Endodermal cell (in vitro differentiated cells): Measurements from ENCODE around the gene GPC6. TPM values are rescaled to one million over a fixed set of nuclear protein-coding genes. Genes with fewer than 3 reads are reported as not detected.

ENCODE experiments used
- DNase-seq: peaks from one replicate; pipeline ENCODE4 v3.0.0-alpha.2; 2017
- H3K27ac ChIP-seq: 2 replicates; pipeline ENCODE4 v1.5.1; 2013; ENCODE audit warnings: mild to moderate bottlenecking, low read depth, low read length, moderate library complexity
- H3K27me3 ChIP-seq: 2 replicates; pipeline ENCODE4 v1.6.1; 2013; ENCODE audit warnings: mild to moderate bottlenecking, low read length, moderate library complexity; ENCODE audit not compliant: insufficient read depth, control insufficient read depth, poor library complexity, severe bottlenecking
- H3K36me3 ChIP-seq: 2 replicates; pipeline ENCODE4 v1.7.0; 2013; ENCODE audit warnings: mild to moderate bottlenecking, low read length, moderate library complexity; ENCODE audit not compliant: control insufficient read depth, insufficient read depth
- H3K4me1 ChIP-seq: one replicate; pipeline ENCODE4 v1.7.0; 2013; ENCODE audit warnings: low read length; ENCODE audit not compliant: control insufficient read depth, insufficient read depth
- H3K4me3 ChIP-seq: 2 replicates; pipeline ENCODE4 v1.5.1; 2013; ENCODE audit warnings: mild to moderate bottlenecking, low read length, moderate library complexity
- H3K9ac ChIP-seq: 2 replicates; pipeline ENCODE4 v1.6.1; 2013; ENCODE audit warnings: mild to moderate bottlenecking, low read length, moderate library complexity; ENCODE audit not compliant: poor library complexity, severe bottlenecking; ENCODE audit errors: extremely low read depth
- H3K9me3 ChIP-seq: 2 replicates; pipeline ENCODE4 v1.6.1; 2013; ENCODE audit warnings: mild to moderate bottlenecking, low read length, moderate library complexity; ENCODE audit not compliant: control insufficient read depth
- H3K27ac Mint-ChIP-seq: 2 replicates; pipeline ENCODE4 v1.8.0; 2020; ENCODE audit warnings: mixed read lengths
- H3K27me3 Mint-ChIP-seq: 2 replicates; pipeline ENCODE4 v1.8.0; 2021; ENCODE audit warnings: mild to moderate bottlenecking, mixed read lengths; ENCODE audit not compliant: insufficient read depth
- H3K36me3 Mint-ChIP-seq: 2 replicates; pipeline ENCODE4 v1.8.0; 2020; ENCODE audit warnings: low read depth, mixed read lengths
- H3K4me1 Mint-ChIP-seq: 2 replicates; pipeline ENCODE4 v1.8.0; 2020; ENCODE audit warnings: mixed read lengths
- H3K4me3 Mint-ChIP-seq: 2 replicates; pipeline ENCODE4 v1.8.0; 2020; ENCODE audit warnings: mild to moderate bottlenecking, moderate library complexity, mixed read lengths
- H3K9me3 Mint-ChIP-seq: 2 replicates; pipeline ENCODE4 v1.8.0; 2020; ENCODE audit warnings: mild to moderate bottlenecking, mixed read lengths
- CTCF ChIP-seq: fragments of 200-600 bp; sonication (generic); conservative IDR thresholded peaks from 2 replicates; pipeline ENCODE4 v1.5.0; 2021; ENCODE audit warnings: antibody characterized with exemption, mild to moderate bottlenecking
- WGBS, 2 experiments: methylation state at CpG; one replicate each; pipeline versions ENCODE4 v1.1.5 to v1.1.7; 2013; ENCODE audit warnings: missing lambda C conversion rate in 2 of 2, mixed read lengths in 1 of 2; ENCODE audit not compliant: insufficient coverage in 1 of 2, insufficient read length in 1 of 2; 5-methylcytosine and 5-hydroxymethylcytosine counted together
- total RNA-seq, 2 donors: library from RNA; stranded (reverse); fragmentation: NEBNext Ultra II Directional in 1 of 2; extraction: Animal tissue kit (Norgen Biotek cat#: 25700) in 1 of 2; gene quantifications; 2 replicates in 1 of 2; 3 replicates in 1 of 2; pipeline ENCODE4 v1.2.1, GENCODE V29; 2021

GPC6 gene
- total RNA-seq, 2 donors from 2014 or later, result 69.6 to 80.4 TPM

- Histone ChIP-seq H3K4me1 (peaks cover 5% of the 10 kb centered on the region), H3K4me3 (no peak overlapping the region), H3K9ac (no peak overlapping the region), H3K36me3 (no peaks in the 10 kb centered on the region), H3K27ac (no peak overlapping the region), H3K27me3 (no peaks in the 10 kb centered on the region), H3K9me3 (no peaks in the 10 kb centered on the region)
- H3K27me3 Mint-ChIP-seq, result no peaks in the 10 kb centered on the region
- H3K36me3 Mint-ChIP-seq, result peaks cover 6% of the 10 kb centered on the region
- peaks cover 3% of the 10 kb centered on the region for H3K4me1 Mint-ChIP-seq
- no peak overlapping the region for H3K4me3 Mint-ChIP-seq
- H3K9me3 Mint-ChIP-seq, result no peaks in the 10 kb centered on the region
- 87 to 92% methylated on average over 4 to 5 of the region's 5 CpGs for WGBS, 2 experiments
- H3K27ac Mint-ChIP-seq, result no peak overlapping the region
- DNase-seq, result no peak
- no peak for TF ChIP-seq CTCF
Observed at GRCh38 chr13:94335761-94336526, 1109.3 kb downstream of the GPC6 start.

- H3K9me3 ChIP-seq, result no peaks in the 10 kb centered on the region
- no peak overlapping the region for H3K27ac ChIP-seq
- no peak for TF ChIP-seq CTCF
- 91 to 94% methylated on average over 5 to 11 of the region's 11 CpGs for WGBS, 2 experiments
- Mint-ChIP-seq H3K4me1 (peaks cover under 1% of the 10 kb centered on the region), H3K4me3 (no peak overlapping the region), H3K27me3 (peaks cover 13% of the 10 kb centered on the region), H3K27ac (no peak overlapping the region), H3K9me3 (no peaks in the 10 kb centered on the region), H3K36me3 (peaks cover 9% of the 10 kb centered on the region)
- H3K4me3 ChIP-seq, result no peak overlapping the region
- no peak for DNase-seq
- no peaks in the 10 kb centered on the region for H3K36me3 ChIP-seq
- peaks cover 3% of the 10 kb centered on the region for H3K4me1 ChIP-seq
- H3K27me3 ChIP-seq, result no peaks in the 10 kb centered on the region
- H3K9ac ChIP-seq, result no peak overlapping the region
Observed at GRCh38 chr13:94339116-94339687, 1112.6 kb downstream of the GPC6 start.

GRCh38 chr13:94342436-94343242 lies 1116.0 kb downstream of the GPC6 start:
- H3K4me1 ChIP-seq, result peaks cover 6% of the 10 kb centered on the region
- Mint-ChIP-seq H3K27me3 (peaks cover 33% of the 10 kb centered on the region), H3K4me1 (peaks cover 9% of the 10 kb centered on the region), H3K9me3 (no peaks in the 10 kb centered on the region), H3K4me3 (no peak overlapping the region), H3K36me3 (peaks cover 9% of the 10 kb centered on the region), H3K27ac (no peak overlapping the region)
- no peak overlapping the region for H3K9ac ChIP-seq
- H3K27ac ChIP-seq, result no peak overlapping the region
- no peak for DNase-seq
- no peaks in the 10 kb centered on the region for H3K27me3 ChIP-seq
- 93 to 94% methylated on average over 14 to 17 of the region's 17 CpGs for whole genome bisulfite sequencing, 2 experiments
- no peak for TF ChIP-seq CTCF
- H3K9me3 ChIP-seq, result no peaks in the 10 kb centered on the region
- H3K36me3 ChIP-seq, result no peaks in the 10 kb centered on the region
- no peak overlapping the region for H3K4me3 ChIP-seq
